ENCODE measurements around the gene KCP.

KCP gene

GRCh38 chr7:128885370-128886187 is 24.9 kb downstream of the KCP start:
- TF ChIP-seq MAX (IDR thresholded peaks at IDR 0.05) (no peak), NFIC (IDR thresholded peaks at IDR 0.05) (no peak), YY1 (IDR thresholded peaks at IDR 0.05; ENCODE audit: low read depth) (no peak), TEAD4 (IDR thresholded peaks at IDR 0.05) (no peak), REST (IDR thresholded peaks at IDR 0.05; ENCODE audit: low read depth) (no peak), CEBPB (IDR thresholded peaks at IDR 0.05) (no peak), EP300 (IDR thresholded peaks at IDR 0.05; ENCODE audit: borderline replicate concordance) (no peak), USF1 (IDR thresholded peaks at IDR 0.05) (no peak), TAF1 (IDR thresholded peaks at IDR 0.05; ENCODE audit: low read depth) (no peak), TCF12 (IDR thresholded peaks at IDR 0.05; ENCODE audit: low read depth) (no peak), RAD21 (IDR thresholded peaks at IDR 0.05; ENCODE audit: low read depth) (no peak), CREB1 (IDR thresholded peaks at IDR 0.05; ENCODE audit: low read depth) (no peak)

GRCh38 chr7:128884561-128885369 is 25.7 kb downstream of the KCP start:
- TF ChIP-seq NFIC (IDR thresholded peaks at IDR 0.05) = no peak
- no peak for TF ChIP-seq CEBPB (IDR thresholded peaks at IDR 0.05)
- TF ChIP-seq ZBTB7A (IDR thresholded peaks at IDR 0.05; ENCODE audit: low read depth) = no peak
- TF ChIP-seq REST (IDR thresholded peaks at IDR 0.05; ENCODE audit: low read depth) = no peak
- no peak for TF ChIP-seq CREB1 (IDR thresholded peaks at IDR 0.05; ENCODE audit: low read depth)
- no peak for TF ChIP-seq FOXM1 (IDR thresholded peaks at IDR 0.05; ENCODE audit: borderline replicate concordance, low read depth)
- TF ChIP-seq EP300 (IDR thresholded peaks at IDR 0.05; ENCODE audit: borderline replicate concordance) = no peak
- no peak for TF ChIP-seq MAX (IDR thresholded peaks at IDR 0.05)
- TF ChIP-seq TEAD4 (IDR thresholded peaks at IDR 0.05) = no peak
- TF ChIP-seq EGR1 (IDR thresholded peaks at IDR 0.05) = no peak
- TF ChIP-seq TAF1 (IDR thresholded peaks at IDR 0.05; ENCODE audit: low read depth) = no peak
- no peak for TF ChIP-seq USF1 (IDR thresholded peaks at IDR 0.05)
- TF ChIP-seq RAD21 (IDR thresholded peaks at IDR 0.05; ENCODE audit: low read depth) = no peak
- no peak for TF ChIP-seq TCF12 (IDR thresholded peaks at IDR 0.05; ENCODE audit: low read depth)
- no peak for TF ChIP-seq YY1 (IDR thresholded peaks at IDR 0.05; ENCODE audit: low read depth)

- TF ChIP-seq USF1 (IDR thresholded peaks at IDR 0.05) (no peak), RAD21 (IDR thresholded peaks at IDR 0.05; ENCODE audit: low read depth) (peak; percentile 86)
Observed at GRCh38 chr7:128883622-128884448, 26.7 kb downstream of the KCP start.

- TF ChIP-seq EP300 (IDR thresholded peaks at IDR 0.05; ENCODE audit: borderline replicate concordance) (no peak), RAD21 (IDR thresholded peaks at IDR 0.05; ENCODE audit: low read depth) (no peak), TCF12 (IDR thresholded peaks at IDR 0.05; ENCODE audit: low read depth) (no peak), CREB1 (IDR thresholded peaks at IDR 0.05; ENCODE audit: low read depth) (no peak), TAF1 (IDR thresholded peaks at IDR 0.05; ENCODE audit: low read depth) (no peak), REST (IDR thresholded peaks at IDR 0.05; ENCODE audit: low read depth) (no peak), FOXM1 (IDR thresholded peaks at IDR 0.05; ENCODE audit: borderline replicate concordance, low read depth) (no peak), NFIC (IDR thresholded peaks at IDR 0.05) (no peak), ZBTB7A (IDR thresholded peaks at IDR 0.05; ENCODE audit: low read depth) (no peak), CEBPB (IDR thresholded peaks at IDR 0.05) (no peak), TEAD4 (IDR thresholded peaks at IDR 0.05) (no peak)
Observed at GRCh38 chr7:128882134-128882533, 28.4 kb downstream of the KCP start.
